GM23338 (cell line): ENCODE results near the gene RCC2.

Experiments
- CREB1 ChIP-seq: fragments of 250-450 bp; sonication (Bioruptor Pico); IDR thresholded peaks from 2 replicates; pipeline ENCODE4 v1.5.0; 2020; ENCODE audit warnings: low read depth, mild to moderate bottlenecking, moderate library complexity
- CTCF ChIP-seq, 2 experiments: fragments of 200-600 bp in 1 of 2; sonication (generic) in 1 of 2; conservative IDR thresholded peaks; 2 replicates each; pipeline versions ENCODE4 v1.5.1 to v1.6.1; 2016 to 2017; ENCODE audit warnings: antibody characterized with exemption in 2 of 2, low read depth in 2 of 2, mild to moderate bottlenecking in 2 of 2, moderate library complexity in 1 of 2
- EZH2 ChIP-seq: fragments of 200-600 bp; sonication (generic); IDR thresholded peaks from one replicate; pipeline ENCODE4 v1.8.0; 2017; ENCODE audit warnings: antibody characterized with exemption, mild to moderate bottlenecking, low read depth; ENCODE audit not compliant: unreplicated experiment
- EZH2phosphoT487 ChIP-seq: fragments of 200-600 bp; sonication (generic); IDR thresholded peaks from one replicate; pipeline ENCODE4 v1.8.1; 2018; ENCODE audit warnings: antibody characterized with exemption; ENCODE audit not compliant: unreplicated experiment
- JUNB ChIP-seq: IDR thresholded peaks from one replicate; pipeline ENCODE4 v1.6.1; 2016; ENCODE audit warnings: antibody characterized with exemption; ENCODE audit not compliant: unreplicated experiment
- POLR2AphosphoS5 ChIP-seq: IDR thresholded peaks from 2 replicates; pipeline ENCODE4 v1.6.1; 2016; ENCODE audit warnings: antibody characterized with exemption, low read depth
- STAT1 ChIP-seq: IDR thresholded peaks from one replicate; pipeline ENCODE4 v1.6.1; 2016; ENCODE audit warnings: antibody characterized with exemption; ENCODE audit not compliant: unreplicated experiment
- TF ChIP-seq, protein P1 (sequence below): IDR thresholded peaks from one replicate; pipeline ENCODE4 v1.6.1; 2018; ENCODE audit warnings: antibody characterized with exemption; ENCODE audit not compliant: unreplicated experiment

GRCh38 chr1:17404034-17404684 lies 35.3 kb downstream of the RCC2 start:
- no peak for TF ChIP-seq CTCF (conservative IDR thresholded peaks at IDR 0.05; ENCODE audit: low read depth in 2 of 2)
- no peak for TF ChIP-seq STAT1
- no peak for TF ChIP-seq EZH2phosphoT487
- no peak for TF ChIP-seq EZH2
- no peak for TF ChIP-seq CREB1
- TF ChIP-seq, protein P1, sequence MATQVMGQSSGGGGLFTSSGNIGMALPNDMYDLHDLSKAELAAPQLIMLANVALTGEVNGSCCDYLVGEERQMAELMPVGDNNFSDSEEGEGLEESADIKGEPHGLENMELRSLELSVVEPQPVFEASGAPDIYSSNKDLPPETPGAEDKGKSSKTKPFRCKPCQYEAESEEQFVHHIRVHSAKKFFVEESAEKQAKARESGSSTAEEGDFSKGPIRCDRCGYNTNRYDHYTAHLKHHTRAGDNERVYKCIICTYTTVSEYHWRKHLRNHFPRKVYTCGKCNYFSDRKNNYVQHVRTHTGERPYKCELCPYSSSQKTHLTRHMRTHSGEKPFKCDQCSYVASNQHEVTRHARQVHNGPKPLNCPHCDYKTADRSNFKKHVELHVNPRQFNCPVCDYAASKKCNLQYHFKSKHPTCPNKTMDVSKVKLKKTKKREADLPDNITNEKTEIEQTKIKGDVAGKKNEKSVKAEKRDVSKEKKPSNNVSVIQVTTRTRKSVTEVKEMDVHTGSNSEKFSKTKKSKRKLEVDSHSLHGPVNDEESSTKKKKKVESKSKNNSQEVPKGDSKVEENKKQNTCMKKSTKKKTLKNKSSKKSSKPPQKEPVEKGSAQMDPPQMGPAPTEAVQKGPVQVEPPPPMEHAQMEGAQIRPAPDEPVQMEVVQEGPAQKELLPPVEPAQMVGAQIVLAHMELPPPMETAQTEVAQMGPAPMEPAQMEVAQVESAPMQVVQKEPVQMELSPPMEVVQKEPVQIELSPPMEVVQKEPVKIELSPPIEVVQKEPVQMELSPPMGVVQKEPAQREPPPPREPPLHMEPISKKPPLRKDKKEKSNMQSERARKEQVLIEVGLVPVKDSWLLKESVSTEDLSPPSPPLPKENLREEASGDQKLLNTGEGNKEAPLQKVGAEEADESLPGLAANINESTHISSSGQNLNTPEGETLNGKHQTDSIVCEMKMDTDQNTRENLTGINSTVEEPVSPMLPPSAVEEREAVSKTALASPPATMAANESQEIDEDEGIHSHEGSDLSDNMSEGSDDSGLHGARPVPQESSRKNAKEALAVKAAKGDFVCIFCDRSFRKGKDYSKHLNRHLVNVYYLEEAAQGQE, result no peak
- TF ChIP-seq POLR2AphosphoS5, result no peak
- no peak for TF ChIP-seq JUNB
